Stimulated activated CD4-positive, alpha-beta T cell treated with anti-CD3 and anti-CD28 coated beads, Interleukin-4, amount 100 ng/mL, for 24 hours (primary cell): ENCODE measurements around the gene ARIH2.
"Not testable (repeated sequence)": the region's sequence is repeated elsewhere in the genome, so short reads cannot be mapped to it uniquely, and the experiment has no call there.

ENCODE experiments used
- DNase-seq: peaks from one replicate; pipeline ENCODE4 v3.0.0-alpha.2; 2020

Gene ARIH2

GRCh38 chr3:49004352-49005302 is 86.0 kb downstream of the ARIH2 start:
- no peak for DNase-seq

DNA sequence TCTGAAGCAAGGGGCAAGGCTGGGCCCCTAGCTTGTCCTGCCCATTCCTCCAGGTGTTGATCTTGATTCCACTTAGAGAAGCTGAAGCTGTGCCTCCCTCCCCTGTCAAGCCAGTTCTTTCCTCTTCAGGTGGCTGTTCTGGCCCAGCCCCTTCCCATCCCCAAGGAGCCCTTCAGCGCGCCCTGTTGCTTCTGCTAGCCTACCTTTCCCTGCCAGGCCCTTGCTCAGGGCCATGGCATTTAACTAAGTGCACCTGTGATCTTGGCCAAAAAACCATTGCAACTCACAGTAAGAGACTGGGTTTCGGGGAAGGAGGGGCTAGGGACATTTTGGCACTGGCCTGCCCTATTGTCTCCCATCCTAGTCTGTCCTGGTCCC is 86.7 kb downstream of the ARIH2 start:
- no peak for DNase-seq

GRCh38 chr3:49005998-49006397 is 87.4 kb downstream of the ARIH2 start:
- no peak for DNase-seq

DNA sequence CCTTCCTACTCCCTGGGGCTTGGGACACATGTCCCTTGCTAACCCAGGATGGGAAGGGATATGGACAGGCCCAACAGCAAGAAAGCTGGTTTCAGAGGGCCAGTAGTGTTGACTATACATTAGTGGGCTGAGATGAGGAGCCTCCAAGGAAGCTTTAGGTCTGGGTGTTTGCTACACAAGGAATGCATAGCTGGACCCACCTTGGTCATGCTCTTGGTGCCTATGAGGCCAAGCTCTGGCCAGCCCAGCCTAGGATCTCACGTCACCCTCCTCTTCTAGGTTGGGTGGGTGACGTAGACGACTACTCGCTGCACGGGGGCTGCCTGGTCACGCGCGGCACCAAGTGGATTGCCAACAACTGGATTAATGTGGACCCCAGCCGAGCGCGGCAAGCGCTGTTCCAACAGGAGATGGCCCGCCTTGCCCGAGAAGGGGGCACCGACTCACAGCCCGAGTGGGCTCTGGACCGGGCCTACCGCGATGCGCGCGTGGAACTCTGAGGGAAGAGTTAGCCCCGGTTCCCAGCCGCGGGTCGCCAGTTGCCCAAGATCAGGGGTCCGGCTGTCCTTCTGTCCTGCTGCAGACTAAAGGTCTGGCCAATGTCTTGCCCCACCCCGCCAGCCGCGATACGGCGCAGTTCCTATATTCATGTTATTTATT is 87.9 kb downstream of the ARIH2 start:
- no peak for DNase-seq

DNA sequence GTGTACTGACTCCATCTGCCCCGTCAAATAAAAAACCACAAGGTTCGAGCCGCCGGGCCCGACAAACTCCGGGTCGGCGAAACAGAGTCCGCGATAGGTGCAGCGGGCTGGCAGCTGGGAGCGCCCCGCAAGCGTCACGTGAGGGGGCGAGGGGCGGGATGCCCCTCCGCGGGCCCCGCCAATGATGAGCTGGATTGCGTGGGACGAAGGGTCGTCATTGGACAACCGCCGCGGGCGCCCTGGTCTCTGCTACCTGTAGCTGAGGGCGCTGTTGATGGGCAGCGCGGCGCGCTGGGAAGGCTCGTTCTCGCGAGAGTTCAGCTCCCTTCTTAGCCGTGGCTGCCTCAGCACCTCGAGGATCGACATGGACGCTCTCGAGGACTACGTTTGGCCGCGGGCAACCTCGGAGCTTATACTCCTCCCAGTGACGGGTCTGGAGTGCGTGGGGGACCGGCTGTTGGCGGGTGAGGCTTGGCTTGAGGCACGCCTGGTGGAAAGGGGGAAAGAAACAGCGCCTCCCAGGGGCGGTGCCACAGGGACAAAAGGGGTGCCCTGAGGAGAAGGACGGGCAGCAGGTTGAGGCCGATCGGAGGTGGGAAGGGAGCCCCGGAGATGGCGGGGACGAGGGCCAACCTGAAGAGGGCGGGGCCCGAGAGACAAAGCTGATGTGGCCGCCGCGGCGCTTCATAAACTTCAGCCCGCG is 88.6 kb downstream of the ARIH2 start, which contains the start of gene WDR6:
TSS of gene WDR6 (plus strand) at position 324 of the 703 bp plus-strand sequence. CDS start at position 365, 41 bp downstream.
- DNase-seq: peak; percentile 98

DNA sequence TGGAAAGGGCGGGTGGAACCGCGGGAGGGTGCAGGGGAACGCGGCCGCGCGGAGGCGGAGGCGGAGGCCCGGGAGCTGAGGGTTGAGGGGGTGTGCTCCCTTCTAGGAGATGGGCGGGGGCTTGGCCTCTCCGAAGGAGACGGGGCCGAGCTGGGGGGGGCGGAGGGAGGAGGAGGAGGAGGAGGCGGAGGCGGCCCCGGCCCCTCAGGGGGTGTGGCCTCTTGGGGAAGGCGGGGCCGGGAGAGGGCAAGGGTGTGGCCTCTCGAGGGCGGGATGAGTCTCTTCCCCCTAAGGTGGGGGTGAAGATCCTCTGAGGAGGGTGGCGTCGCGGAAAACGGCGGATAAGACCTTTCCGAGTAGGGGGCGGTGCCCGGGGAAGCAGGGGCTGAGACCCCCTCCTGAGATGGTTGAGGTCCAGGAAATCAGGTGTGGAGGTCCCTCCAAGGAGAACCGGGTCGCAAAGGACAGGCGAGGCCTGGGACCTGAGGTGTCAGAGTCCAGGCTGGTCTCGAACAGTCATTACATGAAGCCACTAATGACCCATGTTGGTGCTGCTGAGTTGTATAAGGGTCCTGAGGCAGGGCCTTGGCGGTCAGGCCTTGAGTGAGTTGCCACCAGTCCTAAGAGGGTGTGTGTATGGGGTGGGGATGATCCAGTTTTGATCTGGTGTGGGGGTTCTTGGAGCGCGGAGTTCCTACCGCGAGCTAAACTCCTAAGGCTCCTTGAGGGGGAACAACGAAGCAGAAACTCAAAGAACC is 89.3 kb downstream of the ARIH2 start:
- DNase-seq: peak; percentile 84

DNA sequence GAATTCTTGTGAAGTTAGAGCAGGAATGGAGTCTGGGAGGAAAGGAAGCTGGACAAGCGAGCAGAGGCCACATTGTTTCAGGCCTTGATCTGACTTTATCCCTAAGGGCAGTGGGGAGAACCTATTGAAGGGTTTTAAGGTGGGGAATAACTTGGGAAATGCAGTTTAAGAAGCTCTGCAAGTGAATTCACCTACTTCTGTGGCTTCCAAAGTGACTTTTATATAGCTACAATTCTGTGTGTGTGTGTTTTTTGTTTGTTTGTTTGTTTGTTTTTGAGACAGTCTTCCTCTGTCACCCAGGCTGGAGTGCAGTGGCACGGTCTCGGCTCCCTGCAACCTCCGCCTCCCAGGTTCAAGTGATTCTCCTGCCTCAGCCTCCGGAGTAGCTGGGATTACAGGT is 90.0 kb downstream of the ARIH2 start:
- not testable (repeated sequence) for DNase-seq

GRCh38 chr3:49009396-49009795 is 90.8 kb downstream of the ARIH2 start:
- DNase-seq: no peak

DNA sequence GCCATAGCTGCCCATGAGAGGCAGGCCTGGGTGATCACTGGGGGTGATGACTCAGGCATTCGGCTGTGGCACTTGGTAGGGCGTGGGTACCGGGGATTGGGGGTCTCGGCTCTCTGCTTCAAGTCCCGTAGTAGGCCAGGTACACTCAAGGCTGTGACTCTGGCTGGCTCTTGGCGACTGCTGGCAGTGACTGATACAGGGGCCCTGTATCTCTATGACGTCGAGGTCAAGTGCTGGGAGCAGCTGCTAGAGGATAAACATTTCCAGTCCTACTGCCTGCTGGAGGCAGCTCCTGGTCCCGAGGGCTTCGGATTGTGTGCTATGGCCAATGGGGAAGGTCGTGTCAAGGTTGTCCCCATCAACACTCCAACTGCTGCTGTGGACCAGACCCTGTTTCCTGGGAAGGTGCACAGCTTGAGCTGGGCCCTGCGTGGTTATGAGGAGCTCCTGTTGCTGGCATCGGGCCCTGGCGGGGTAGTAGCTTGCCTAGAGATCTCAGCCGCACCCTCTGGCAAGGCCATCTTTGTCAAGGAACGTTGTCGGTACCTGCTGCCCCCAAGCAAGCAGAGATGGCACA is 93.9 kb downstream of the ARIH2 start:
- no peak for DNase-seq

DNA sequence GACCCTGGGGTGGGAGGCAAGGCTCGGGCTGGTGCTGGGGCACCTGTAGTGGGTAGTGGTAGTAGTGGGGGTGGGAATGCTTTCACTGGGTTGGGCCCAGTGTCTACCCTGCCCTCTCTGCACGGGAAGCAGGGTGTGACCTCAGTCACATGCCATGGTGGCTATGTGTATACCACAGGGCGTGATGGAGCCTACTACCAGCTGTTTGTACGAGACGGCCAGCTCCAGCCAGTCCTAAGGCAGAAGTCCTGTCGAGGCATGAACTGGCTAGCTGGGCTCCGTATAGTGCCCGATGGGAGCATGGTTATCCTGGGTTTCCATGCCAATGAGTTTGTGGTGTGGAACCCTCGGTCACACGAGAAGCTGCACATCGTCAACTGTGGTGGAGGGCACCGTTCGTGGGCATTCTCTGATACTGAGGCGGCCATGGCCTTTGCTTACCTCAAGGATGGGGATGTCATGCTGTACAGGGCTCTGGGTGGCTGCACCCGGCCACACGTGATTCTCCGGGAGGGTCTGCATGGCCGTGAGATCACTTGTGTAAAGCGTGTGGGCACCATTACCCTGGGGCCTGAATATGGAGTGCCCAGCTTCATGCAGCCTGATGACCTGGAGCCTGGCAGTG is 94.6 kb downstream of the ARIH2 start:
- no peak for DNase-seq

DNA sequence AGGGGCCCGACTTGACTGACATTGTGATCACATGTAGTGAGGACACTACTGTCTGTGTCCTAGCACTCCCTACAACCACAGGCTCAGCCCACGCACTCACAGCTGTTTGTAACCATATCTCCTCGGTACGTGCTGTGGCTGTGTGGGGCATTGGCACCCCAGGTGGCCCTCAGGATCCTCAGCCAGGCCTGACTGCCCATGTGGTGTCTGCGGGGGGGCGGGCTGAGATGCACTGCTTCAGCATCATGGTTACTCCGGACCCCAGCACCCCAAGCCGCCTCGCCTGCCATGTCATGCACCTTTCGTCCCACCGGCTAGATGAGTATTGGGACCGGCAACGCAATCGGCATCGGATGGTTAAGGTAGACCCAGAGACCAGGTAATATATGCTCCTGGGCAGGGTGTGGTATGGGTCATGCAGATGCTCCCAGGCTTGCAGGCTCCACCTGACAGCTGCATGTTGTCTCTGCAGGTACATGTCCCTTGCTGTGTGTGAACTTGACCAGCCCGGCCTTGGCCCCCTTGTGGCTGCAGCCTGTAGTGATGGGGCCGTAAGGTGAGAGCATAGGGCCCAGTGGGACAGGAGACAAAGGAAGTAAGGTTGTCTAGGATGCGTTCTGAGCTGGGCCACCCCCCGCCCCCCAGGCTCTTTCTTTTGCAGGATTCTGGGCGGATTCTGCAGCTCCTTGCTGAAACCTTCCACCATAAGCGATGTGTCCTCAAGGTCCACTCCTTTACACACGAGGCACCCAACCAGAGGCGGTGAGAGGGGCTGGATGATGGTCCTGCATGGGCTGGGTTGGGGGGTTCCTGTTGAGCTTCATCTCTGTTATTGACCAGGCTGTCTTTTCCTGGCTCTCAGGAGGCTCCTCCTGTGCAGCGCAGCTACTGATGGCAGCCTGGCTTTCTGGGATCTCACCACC is 95.4 kb downstream of the ARIH2 start:
- peak; percentile 54 for DNase-seq

DNA sequence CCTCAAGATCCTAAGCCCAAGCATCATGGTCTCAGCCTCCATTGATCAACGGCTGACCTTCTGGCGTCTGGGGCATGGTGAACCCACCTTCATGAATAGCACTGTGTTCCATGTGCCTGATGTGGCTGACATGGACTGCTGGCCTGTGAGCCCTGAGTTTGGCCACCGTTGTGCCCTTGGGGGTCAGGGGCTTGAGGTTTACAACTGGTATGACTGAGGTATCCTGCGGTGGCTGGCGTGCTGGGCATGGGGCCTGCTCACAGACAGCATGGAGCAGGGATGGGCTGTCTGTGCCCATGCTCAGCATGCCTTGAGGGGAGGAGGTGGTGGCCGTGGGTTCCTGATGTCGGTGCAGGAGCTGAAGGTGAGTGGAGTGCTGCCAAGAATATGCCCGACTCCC is 96.4 kb downstream of the ARIH2 start:
- DNase-seq: no peak

DNA sequence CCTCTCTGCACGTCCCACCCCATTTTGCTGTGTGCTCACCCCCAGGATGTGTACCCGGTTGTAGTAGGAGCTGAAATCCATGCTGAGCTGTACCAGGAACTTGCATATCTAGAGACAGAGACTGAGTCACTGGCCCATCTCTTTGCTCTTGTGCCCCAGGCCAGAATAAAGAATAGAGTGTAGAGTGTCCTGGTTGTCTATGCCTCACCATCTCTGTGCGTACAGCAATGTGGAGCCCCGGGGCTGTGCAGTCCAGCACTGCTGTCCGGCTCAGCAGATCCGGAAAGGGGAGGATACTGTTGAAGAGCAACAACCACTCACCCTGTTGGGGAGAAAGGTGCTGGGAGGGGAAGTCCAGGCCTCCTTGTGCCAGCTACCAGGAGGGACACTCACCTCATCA is 97.1 kb downstream of the ARIH2 start:
- DNase-seq: no peak

GRCh38 chr3:49016414-49017228 is 98.0 kb downstream of the ARIH2 start:
- DNase-seq: no peak

DNA sequence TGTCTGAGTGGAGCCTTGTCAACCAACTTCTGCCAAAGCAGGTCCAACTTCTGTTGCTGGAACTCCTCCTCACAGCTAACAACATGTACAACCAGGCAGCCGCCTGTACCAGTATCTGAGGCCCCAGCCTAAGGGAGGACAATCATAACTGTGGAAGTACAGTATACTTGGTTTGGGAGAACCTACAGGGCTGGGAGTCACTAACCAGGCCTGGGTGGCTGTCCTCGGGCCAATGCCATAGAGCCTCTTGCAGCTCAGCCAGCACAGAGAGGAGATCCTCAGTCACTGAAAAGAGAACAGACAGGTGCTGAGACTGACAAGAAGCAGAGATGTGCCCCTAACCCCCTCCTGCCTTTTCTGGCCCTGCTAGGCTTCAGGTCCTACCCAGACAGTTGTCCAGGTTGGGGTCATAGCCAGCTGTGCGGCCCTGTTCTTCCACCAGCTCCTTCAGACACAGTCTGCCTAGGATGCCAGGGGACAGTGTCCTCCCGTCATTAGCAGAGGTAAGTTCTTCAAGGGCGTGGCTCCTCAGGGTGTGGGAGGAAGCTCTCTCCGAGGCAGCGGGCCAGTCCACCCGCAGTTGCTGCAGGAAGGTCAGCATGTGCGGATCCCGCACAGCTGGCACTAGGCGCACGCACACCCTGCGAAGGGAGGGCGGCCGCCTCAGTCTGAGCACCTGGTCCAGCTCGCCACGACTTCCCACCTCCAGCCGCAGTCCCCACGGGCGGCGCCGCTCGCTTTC is 98.8 kb downstream of the ARIH2 start:
- DNase-seq: no peak

DNA sequence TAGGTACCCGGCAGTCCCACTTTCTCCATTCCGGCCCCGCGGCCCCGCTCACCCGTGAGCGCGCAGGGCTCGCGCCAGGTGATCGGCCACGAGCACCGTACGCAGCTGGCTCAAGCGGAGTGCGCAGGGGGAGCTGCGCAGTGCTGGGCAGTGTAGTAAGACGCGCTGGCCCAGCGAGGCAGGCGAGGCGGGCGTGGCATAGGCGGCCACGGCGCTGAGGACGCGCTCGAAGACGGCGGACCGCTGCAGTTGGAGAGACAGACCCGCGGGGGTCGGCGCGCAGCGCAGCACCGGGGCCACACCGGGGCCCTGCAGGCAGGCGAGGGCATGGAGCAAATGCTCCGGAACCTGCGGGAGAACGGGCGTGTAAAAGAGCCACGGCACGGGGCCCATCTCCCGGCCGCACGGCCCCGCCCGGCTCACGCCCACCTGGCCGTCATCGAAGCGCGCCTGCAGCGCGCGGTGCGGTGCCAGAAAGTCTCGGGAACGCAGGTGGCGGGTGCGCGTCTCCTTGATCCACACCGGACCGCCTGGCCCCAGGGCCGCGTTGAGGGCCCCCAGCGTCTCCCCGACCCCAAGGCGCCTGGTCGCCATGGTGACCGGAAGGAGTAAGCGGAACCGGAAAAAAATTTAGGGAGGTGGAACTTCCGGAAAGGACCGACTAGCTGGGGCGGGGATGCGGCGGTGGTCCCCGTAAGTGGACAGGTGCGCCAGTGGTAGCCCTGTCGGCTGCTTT is 99.5 kb downstream of the ARIH2 start, which contains the start of gene DALRD3:
TSS of gene DALRD3 (minus strand) at position 610 of the 736 bp plus-strand sequence. CDS start at position 594, 16 bp downstream.
- DNase-seq: peak; percentile 61

DNA sequence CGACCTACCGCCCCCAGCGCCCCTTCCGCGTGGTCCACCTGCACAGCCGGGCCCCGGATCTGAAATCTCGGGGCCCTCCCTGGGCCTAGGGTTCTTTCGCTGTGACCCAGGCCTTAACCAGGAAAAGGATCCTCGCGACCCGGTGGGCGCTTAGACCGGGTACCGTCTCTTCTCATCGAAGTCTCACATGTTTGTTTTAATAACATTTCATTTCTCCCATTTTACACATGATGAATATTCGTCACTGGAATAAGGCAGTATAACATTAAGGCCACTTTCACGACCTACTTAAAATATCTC is 100.0 kb downstream of the ARIH2 start:
- no peak for DNase-seq

DNA sequence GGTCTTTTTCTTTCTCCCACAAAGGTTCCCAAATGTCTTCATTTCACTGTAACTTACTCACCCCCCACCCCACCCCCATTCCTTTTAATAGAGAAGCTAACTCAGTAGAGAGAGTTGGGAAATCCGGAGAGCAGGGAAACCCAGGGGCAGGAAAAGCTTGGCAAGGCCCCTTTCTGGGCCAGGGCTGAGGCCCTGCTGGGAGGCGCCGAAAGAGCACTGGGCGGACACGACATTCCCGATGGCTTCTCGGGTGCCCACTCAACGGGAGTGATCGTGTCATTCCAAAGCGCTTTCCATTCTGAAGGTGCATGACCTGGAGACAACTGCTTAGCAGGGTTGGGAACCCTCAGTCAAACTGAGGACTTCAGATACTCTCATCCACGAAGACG is 101.3 kb downstream of the ARIH2 start:
- DNase-seq: no peak
